HepG2 (cell line): ENCODE data around the gene FUT3. TPM values are rescaled to one million over a fixed set of nuclear protein-coding genes. Genes with fewer than 3 reads are reported as not detected.

Experiments
- CREB1 ChIP-seq, 2 experiments: fragments of 450-650 bp in 1 of 2; IDR thresholded peaks; 2 replicates each; pipeline ENCODE4 v1.6.1; 2016 to 2017; ENCODE audit warnings: control low read depth in 1 of 2, mild to moderate bottlenecking in 1 of 2, missing compliant biosample characterization in 1 of 2, missing genetic modification characterization in 1 of 2
- CREB3 ChIP-seq: sonication (generic); formaldehyde crosslinking; IDR thresholded peaks from 2 replicates; pipeline ENCODE4 v1.5.0; 2020; ENCODE audit warnings: missing genetic modification reagents
- GTF3A ChIP-seq: sonication (generic); formaldehyde crosslinking; conservative IDR thresholded peaks from 2 replicates; pipeline ENCODE4 v1.4.0; 2020; ENCODE audit warnings: mild to moderate bottlenecking, missing genetic modification reagents
- KAT2B ChIP-seq: fragments of 150-350 bp; IDR thresholded peaks from 2 replicates; pipeline ENCODE4 v1.6.1; 2014; ENCODE audit warnings: low read depth, low read length, borderline replicate concordance
- MATR3 ChIP-seq: sonication (generic); formaldehyde crosslinking; IDR thresholded peaks from 2 replicates; pipeline ENCODE4 v1.4.0; 2020; ENCODE audit warnings: missing genetic modification reagents
- MED13 ChIP-seq: sonication (generic); formaldehyde crosslinking; IDR thresholded peaks from 2 replicates; pipeline ENCODE4 v1.5.0; 2020; ENCODE audit warnings: missing genetic modification reagents
- MED8 ChIP-seq: sonication (generic); formaldehyde crosslinking; IDR thresholded peaks from 2 replicates; pipeline ENCODE4 v1.8.1; 2023; ENCODE audit warnings: mild to moderate bottlenecking, missing genetic modification reagents; ENCODE audit not compliant: insufficient replicate concordance
- MXD4 ChIP-seq: IDR thresholded peaks from 2 replicates; pipeline ENCODE4 v1.6.1; 2016; ENCODE audit warnings: mild to moderate bottlenecking, missing biosample characterization, missing genetic modification reagents
- NFATC3 ChIP-seq: sonication (generic); formaldehyde crosslinking; IDR thresholded peaks from 2 replicates; pipeline ENCODE4 v1.5.1; 2020; ENCODE audit warnings: mild to moderate bottlenecking, missing genetic modification reagents
- PAX8 ChIP-seq: sonication (generic); formaldehyde crosslinking; IDR thresholded peaks from 2 replicates; pipeline ENCODE4 v1.8.0; 2022; ENCODE audit warnings: mild to moderate bottlenecking, missing genetic modification reagents, borderline replicate concordance
- PREB ChIP-seq: sonication (generic); formaldehyde crosslinking; IDR thresholded peaks from 2 replicates; pipeline ENCODE4 v1.4.0; 2020; ENCODE audit warnings: missing genetic modification reagents
- RCOR2 ChIP-seq: IDR thresholded peaks from 2 replicates; pipeline ENCODE4 v1.6.1; 2016; ENCODE audit warnings: missing biosample characterization, missing genetic modification reagents
- TRIM24 ChIP-seq: sonication (generic); formaldehyde crosslinking; IDR thresholded peaks from 2 replicates; pipeline ENCODE4 v1.8.0; 2022; ENCODE audit warnings: mild to moderate bottlenecking, missing genetic modification reagents
- ZBTB7A ChIP-seq: sonication (generic); formaldehyde crosslinking; IDR thresholded peaks from 2 replicates; pipeline ENCODE4 v1.8.0; 2022; ENCODE audit warnings: mild to moderate bottlenecking, missing genetic modification reagents
- ZNF160 ChIP-seq: sonication (generic); formaldehyde crosslinking; IDR thresholded peaks from 2 replicates; pipeline ENCODE4 v1.8.0; 2022; ENCODE audit warnings: mild to moderate bottlenecking, inconsistent platforms, missing genetic modification reagents
- ZNF317 ChIP-seq: sonication (generic); formaldehyde crosslinking; IDR thresholded peaks from 2 replicates; pipeline ENCODE4 v1.5.0; 2020; ENCODE audit warnings: mild to moderate bottlenecking, missing genetic modification reagents
- ZNF335 ChIP-seq: sonication (generic); formaldehyde crosslinking; IDR thresholded peaks from 2 replicates; pipeline ENCODE4 v1.4.0; 2020; ENCODE audit warnings: missing genetic modification reagents
- ZNF33B ChIP-seq: sonication (generic); formaldehyde crosslinking; IDR thresholded peaks from 2 replicates; pipeline ENCODE4 v1.5.1; 2020; ENCODE audit warnings: mild to moderate bottlenecking, missing genetic modification reagents
- ZNF484 ChIP-seq: sonication (generic); formaldehyde crosslinking; IDR thresholded peaks from 2 replicates; pipeline ENCODE4 v1.5.1; 2020; ENCODE audit warnings: mild to moderate bottlenecking, low read depth, missing genetic modification reagents, borderline replicate concordance
- ZNF512B ChIP-seq: sonication (generic); formaldehyde crosslinking; IDR thresholded peaks from 2 replicates; pipeline ENCODE4 v1.5.1; 2020; ENCODE audit warnings: missing genetic modification reagents, mild to moderate bottlenecking, borderline replicate concordance
- ZNF552 ChIP-seq: sonication (generic); formaldehyde crosslinking; IDR thresholded peaks from 2 replicates; pipeline ENCODE4 v1.9.0; 2022; ENCODE audit warnings: missing genetic modification reagents, mild to moderate bottlenecking, borderline replicate concordance
- ZNF720 ChIP-seq: sonication (generic); formaldehyde crosslinking; IDR thresholded peaks from 2 replicates; pipeline ENCODE4 v1.4.0; 2020; ENCODE audit warnings: missing genetic modification reagents
- ZNF83 ChIP-seq: sonication (generic); formaldehyde crosslinking; IDR thresholded peaks from 2 replicates; pipeline ENCODE4 v1.4.0; 2020; ENCODE audit warnings: missing genetic modification reagents, mild to moderate bottlenecking, borderline replicate concordance
- polyA plus RNA-seq, 8 experiments: library from polyadenylated mRNA; depleted of rRNA in 3 of 8; stranded (reverse) in 7 of 8; unstranded in 1 of 8; fragments of >200 nt; fragmentation: Illumina TruSeq in 4 of 8; extraction: Trizol in 4 of 8; gene quantifications; 2 replicates each; pipeline versions ENCODE4 v1.2.1 to v1.2.3, GENCODE V29; 2011 to 2016; ENCODE audit warnings: low read depth in 4 of 8, missing spikeins in 1 of 8, mixed read lengths in 1 of 8; ENCODE audit not compliant: insufficient read depth in 1 of 8
- total RNA-seq, 5 experiments: library from RNA; depleted of rRNA; stranded (reverse); fragments of >200 nt; fragmentation: Illumina TruSeq; extraction: Trizol; gene quantifications; 2 replicates each; pipeline ENCODE4 v1.2.3, GENCODE V29; 2016; ENCODE audit warnings: low read depth in 1 of 5
- TF ChIP-seq, protein P1 (sequence below): fragments of 450-650 bp; IDR thresholded peaks from 2 replicates; pipeline ENCODE4 v1.6.1; 2016
- TF ChIP-seq, protein P2 (sequence below): IDR thresholded peaks from 2 replicates; pipeline ENCODE4 v1.6.1; 2012; ENCODE audit warnings: inconsistent platforms

FUT3 gene
- total and polyA plus RNA-seq, 2 of the 13 experiments (the other 11 are each of a cell fraction or from before 2014, with no cell fraction given) = 0.53 to 1.1 TPM

GRCh38 chr19:5838353-5839064 is 12.7 kb downstream of the FUT3 start (continued):
- TF ChIP-seq ZNF83 (CRISPR knock-in tag) = 0 out of 2 replicates have a peak, but pooled peaks have one; percentile 44
- no peak for TF ChIP-seq GTF3A (CRISPR knock-in tag)
- TF ChIP-seq ZNF33B = no peak
- TF ChIP-seq, protein P1, sequence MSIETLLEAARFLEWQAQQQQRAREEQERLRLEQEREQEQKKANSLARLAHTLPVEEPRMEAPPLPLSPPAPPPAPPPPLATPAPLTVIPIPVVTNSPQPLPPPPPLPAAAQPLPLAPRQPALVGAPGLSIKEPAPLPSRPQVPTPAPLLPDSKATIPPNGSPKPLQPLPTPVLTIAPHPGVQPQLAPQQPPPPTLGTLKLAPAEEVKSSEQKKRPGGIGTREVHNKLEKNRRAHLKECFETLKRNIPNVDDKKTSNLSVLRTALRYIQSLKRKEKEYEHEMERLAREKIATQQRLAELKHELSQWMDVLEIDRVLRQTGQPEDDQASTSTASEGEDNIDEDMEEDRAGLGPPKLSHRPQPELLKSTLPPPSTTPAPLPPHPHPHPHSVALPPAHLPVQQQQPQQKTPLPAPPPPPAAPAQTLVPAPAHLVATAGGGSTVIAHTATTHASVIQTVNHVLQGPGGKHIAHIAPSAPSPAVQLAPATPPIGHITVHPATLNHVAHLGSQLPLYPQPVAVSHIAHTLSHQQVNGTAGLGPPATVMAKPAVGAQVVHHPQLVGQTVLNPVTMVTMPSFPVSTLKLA = no peak
- peak; percentile 71; the same call in 1 of the 2 replicates for TF ChIP-seq ZBTB7A (CRISPR knock-in tag)
- TF ChIP-seq NFATC3 = no peak
- TF ChIP-seq PAX8 (CRISPR knock-in tag) = no peak
- no peak for TF ChIP-seq PREB (CRISPR knock-in tag)
- TF ChIP-seq ZNF552 = no peak
- TF ChIP-seq RCOR2 = peak; percentile 65; the same call in 1 of the 2 replicates
- TF ChIP-seq MXD4 = no peak
- no peak for TF ChIP-seq TRIM24 (CRISPR knock-in tag)
- TF ChIP-seq ZNF317 (CRISPR knock-in tag) = no peak
- TF ChIP-seq MED13 (CRISPR knock-in tag) = no peak
- no peak for TF ChIP-seq CREB3 (CRISPR knock-in tag)
- TF ChIP-seq ZNF720 (CRISPR knock-in tag) = no peak
- TF ChIP-seq MATR3 (CRISPR knock-in tag) = no peak
- no peak for TF ChIP-seq CREB1 (IDR thresholded peaks at IDR 0.05)
- TF ChIP-seq CREB1 (CRISPR knock-in tag; IDR thresholded peaks at IDR 0.05) = no peak
- no peak; the same call in 1 of the 2 replicates for TF ChIP-seq ZNF160 (CRISPR knock-in tag)
- TF ChIP-seq MED8 = no peak
- TF ChIP-seq, protein P2, sequence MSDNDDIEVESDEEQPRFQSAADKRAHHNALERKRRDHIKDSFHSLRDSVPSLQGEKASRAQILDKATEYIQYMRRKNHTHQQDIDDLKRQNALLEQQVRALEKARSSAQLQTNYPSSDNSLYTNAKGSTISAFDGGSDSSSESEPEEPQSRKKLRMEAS = no peak; the same call in 1 of the 2 replicates
- no peak for TF ChIP-seq ZNF335
- no peak for TF ChIP-seq ZNF512B (CRISPR knock-in tag)
- TF ChIP-seq KAT2B = no peak
- no peak for TF ChIP-seq ZNF484 (CRISPR knock-in tag)
